Lower leg skin (tissue), 3 donors: Measurements from ENCODE around the gene RAB22A.

Source experiments
- CTCF ChIP-seq, 3 donors: fragments of 450-650 bp; IDR thresholded peaks; one replicate each; pipeline ENCODE4 v1.5.1; 2016; ENCODE audit warnings: antibody characterized with exemption in 3 of 3, mild to moderate bottlenecking in 3 of 3, moderate library complexity in 2 of 3
- POLR2A ChIP-seq, 2 donors: fragments of 450-650 bp; IDR thresholded peaks; one replicate each; pipeline ENCODE4 v1.6.1; 2016 to 2017; ENCODE audit warnings: antibody characterized with exemption in 2 of 2, mild to moderate bottlenecking in 1 of 2, moderate library complexity in 1 of 2

- TF ChIP-seq CTCF (IDR thresholded peaks at IDR 0.05) (no peak), POLR2A (IDR thresholded peaks at IDR 0.05) (no peak)
Observed at GRCh38 chr20:58286729-58287128, 22.8 kb upstream of the RAB22A start.
